Fibroblast of lung (primary cell): ENCODE results near the gene GRID1. TPM values are rescaled to one million over a fixed set of nuclear protein-coding genes. Genes with fewer than 3 reads are reported as not detected.

Source experiments
- DNase-seq, 2 donors: peaks; one replicate each; pipeline versions ENCODE4 v3.0.0 to v3.0.0-alpha.2; 2010; ENCODE audit warnings: low read depth in 2 of 2
- H2AFZ ChIP-seq: 2 replicates; pipeline ENCODE4 v1.5.1; 2012; ENCODE audit warnings: low read length, control low read depth, inconsistent platforms
- H3K27ac ChIP-seq: 2 replicates; pipeline ENCODE4 v1.5.1; 2011; ENCODE audit warnings: low read length, control low read depth; ENCODE audit not compliant: insufficient read depth
- H3K27me3 ChIP-seq: 2 replicates; pipeline ENCODE4 v1.5.1; 2011; ENCODE audit warnings: mild to moderate bottlenecking, low read length; ENCODE audit not compliant: control insufficient read depth, insufficient read depth
- H3K36me3 ChIP-seq: 2 replicates; pipeline ENCODE4 v1.5.1; 2011; ENCODE audit warnings: low read length; ENCODE audit not compliant: control insufficient read depth, insufficient read depth
- H3K4me1 ChIP-seq: 2 replicates; pipeline ENCODE4 v1.5.1; 2011; ENCODE audit warnings: low read length; ENCODE audit not compliant: control insufficient read depth, insufficient read depth; ENCODE audit errors: extremely low read depth
- H3K4me2 ChIP-seq: 2 replicates; pipeline ENCODE4 v1.5.1; 2011; ENCODE audit warnings: low read length, control low read depth; ENCODE audit not compliant: insufficient read depth; ENCODE audit errors: extremely low read depth
- H3K4me3 ChIP-seq, 4 experiments: fragments of 200-600 bp in 1 of 4; sonication (generic) in 1 of 4; replicated peaks in 1 of 4; 2 replicates each; pipeline ENCODE4 v1.5.1; 2011 to 2016; ENCODE audit warnings: low read length in 4 of 4, low read depth in 3 of 4, mild to moderate bottlenecking in 3 of 4, control low read depth in 2 of 4, inconsistent platforms in 1 of 4, mixed read lengths in 1 of 4; ENCODE audit not compliant: insufficient read depth in 1 of 4; ENCODE audit errors: control extremely low read depth in 1 of 4
- H3K79me2 ChIP-seq: 2 replicates; pipeline ENCODE4 v1.5.1; 2012; ENCODE audit warnings: mild to moderate bottlenecking, low read length, inconsistent platforms; ENCODE audit not compliant: control insufficient read depth, insufficient read depth
- H3K9ac ChIP-seq: 2 replicates; pipeline ENCODE4 v1.5.1; 2011; ENCODE audit warnings: mild to moderate bottlenecking, low read length, control low read depth; ENCODE audit not compliant: insufficient read depth
- H3K9me3 ChIP-seq: 2 replicates; pipeline ENCODE4 v1.5.1; 2012; ENCODE audit warnings: low read depth, low read length; ENCODE audit not compliant: control insufficient read depth, insufficient read depth
- H4K20me1 ChIP-seq: 2 replicates; pipeline ENCODE4 v1.5.1; 2011; ENCODE audit warnings: low read length; ENCODE audit not compliant: control insufficient read depth, insufficient read depth; ENCODE audit errors: extremely low read depth
- EZH2 ChIP-seq: IDR thresholded peaks from 2 replicates; pipeline ENCODE4 v1.5.1; 2012; ENCODE audit warnings: low read length, control low read depth, mild to moderate bottlenecking; ENCODE audit errors: missing control alignments
- polyA plus RNA-seq, 2 donors: library from polyadenylated mRNA; depleted of rRNA in 1 of 2; stranded (reverse) in 1 of 2; unstranded in 1 of 2; fragments of >200 nt; gene quantifications; 2 replicates each; pipeline ENCODE4 v1.2.1, GENCODE V29; 2011 to 2012; ENCODE audit warnings: missing spikeins in 1 of 2
- total RNA-seq: library from RNA; depleted of rRNA; stranded (reverse); fragments of >200 nt; gene quantifications from 2 replicates; pipeline ENCODE4 v1.2.1, GENCODE V29; 2014
- TF ChIP-seq, protein P1 (sequence below), 2 donors: IDR thresholded peaks in 1 of 2; conservative IDR thresholded peaks in 1 of 2; 1 replicate in 1 of 2; 2 replicates in 1 of 2; pipeline ENCODE4 v1.5.1; 2011 to 2012; ENCODE audit warnings: low read length in 2 of 2, control low read depth in 1 of 2, inconsistent platforms in 1 of 2, low read depth in 1 of 2, mild to moderate bottlenecking in 1 of 2

GRID1 gene
- total and polyA plus RNA-seq, 2 donors (not counting 1 experiment from before 2014, with no cell fraction given) = 0.03 to 0.33 TPM

DNA sequence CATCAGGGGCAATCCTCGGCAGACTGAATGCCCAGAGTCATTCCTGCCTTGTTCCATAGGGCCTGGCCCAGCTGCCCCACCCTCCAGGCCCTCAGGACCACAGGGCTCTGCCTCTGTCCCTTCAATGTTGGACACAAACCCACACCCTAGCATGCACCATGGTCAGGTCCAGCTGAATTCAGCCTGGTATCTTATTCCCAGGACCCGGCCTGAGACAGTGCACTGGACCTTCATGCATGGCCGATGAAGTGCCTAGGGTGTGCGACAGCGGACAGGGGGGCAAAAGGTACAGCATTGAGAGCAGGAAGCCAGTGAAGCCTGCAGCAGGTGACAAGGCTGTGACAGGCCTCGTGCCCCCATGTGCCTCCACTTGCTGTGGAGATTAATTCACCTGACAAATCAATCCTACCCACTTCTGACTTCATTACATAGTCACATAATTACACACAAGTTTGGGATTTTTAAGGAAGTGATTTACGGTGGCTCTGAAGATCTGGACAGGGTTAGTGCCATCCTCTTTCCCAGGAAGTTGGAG, 261.9 kb downstream of the GRID1 start:
- H3K4me2 ChIP-seq = no peak overlapping the region
- H2AFZ ChIP-seq = no peak overlapping the region
- no peak overlapping the region for H3K9ac ChIP-seq
- H3K4me3 ChIP-seq = no peak overlapping the region
- H3K9me3 ChIP-seq = no peaks in the 10 kb centered on the region
- H3K79me2 ChIP-seq = no peaks in the 10 kb centered on the region
- no peaks in the 10 kb centered on the region for H3K27me3 ChIP-seq
- H3K36me3 ChIP-seq = no peaks in the 10 kb centered on the region
- DNase-seq = no peak
- H3K27ac ChIP-seq = no peak overlapping the region
- TF ChIP-seq, protein P1, sequence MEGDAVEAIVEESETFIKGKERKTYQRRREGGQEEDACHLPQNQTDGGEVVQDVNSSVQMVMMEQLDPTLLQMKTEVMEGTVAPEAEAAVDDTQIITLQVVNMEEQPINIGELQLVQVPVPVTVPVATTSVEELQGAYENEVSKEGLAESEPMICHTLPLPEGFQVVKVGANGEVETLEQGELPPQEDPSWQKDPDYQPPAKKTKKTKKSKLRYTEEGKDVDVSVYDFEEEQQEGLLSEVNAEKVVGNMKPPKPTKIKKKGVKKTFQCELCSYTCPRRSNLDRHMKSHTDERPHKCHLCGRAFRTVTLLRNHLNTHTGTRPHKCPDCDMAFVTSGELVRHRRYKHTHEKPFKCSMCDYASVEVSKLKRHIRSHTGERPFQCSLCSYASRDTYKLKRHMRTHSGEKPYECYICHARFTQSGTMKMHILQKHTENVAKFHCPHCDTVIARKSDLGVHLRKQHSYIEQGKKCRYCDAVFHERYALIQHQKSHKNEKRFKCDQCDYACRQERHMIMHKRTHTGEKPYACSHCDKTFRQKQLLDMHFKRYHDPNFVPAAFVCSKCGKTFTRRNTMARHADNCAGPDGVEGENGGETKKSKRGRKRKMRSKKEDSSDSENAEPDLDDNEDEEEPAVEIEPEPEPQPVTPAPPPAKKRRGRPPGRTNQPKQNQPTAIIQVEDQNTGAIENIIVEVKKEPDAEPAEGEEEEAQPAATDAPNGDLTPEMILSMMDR (conservative IDR thresholded peaks at IDR 0.05 in 1 of 2, IDR thresholded peaks at IDR 0.05 in 1 of 2; ENCODE audit: low read depth in 1 of 2, low read length in 2 of 2) = no peak
- TF ChIP-seq EZH2 = no peak
- no peaks in the 10 kb centered on the region for H4K20me1 ChIP-seq
- H3K4me1 ChIP-seq = no peaks in the 10 kb centered on the region

DNA sequence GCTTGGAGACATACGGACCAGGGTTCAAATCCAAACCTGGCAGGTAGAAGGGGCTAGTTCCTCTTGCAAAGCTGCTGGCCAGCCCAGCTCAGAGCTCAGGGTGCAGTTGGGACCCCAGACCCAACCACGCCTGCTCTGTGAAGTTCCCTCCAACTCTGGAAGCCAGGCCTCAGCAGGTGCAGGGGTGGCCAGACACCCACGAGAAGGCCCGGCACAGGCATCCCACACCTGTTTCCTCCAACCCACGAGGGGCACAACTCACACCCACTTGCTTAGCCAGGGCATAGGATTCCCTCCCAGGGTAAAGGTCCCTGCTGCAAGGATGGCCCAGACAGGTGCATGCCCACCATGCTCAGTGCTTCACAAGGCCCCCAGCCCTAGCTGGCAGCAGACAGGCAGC, 262.4 kb downstream of the GRID1 start:
- no peaks in the 10 kb centered on the region for H3K79me2 ChIP-seq

DNA sequence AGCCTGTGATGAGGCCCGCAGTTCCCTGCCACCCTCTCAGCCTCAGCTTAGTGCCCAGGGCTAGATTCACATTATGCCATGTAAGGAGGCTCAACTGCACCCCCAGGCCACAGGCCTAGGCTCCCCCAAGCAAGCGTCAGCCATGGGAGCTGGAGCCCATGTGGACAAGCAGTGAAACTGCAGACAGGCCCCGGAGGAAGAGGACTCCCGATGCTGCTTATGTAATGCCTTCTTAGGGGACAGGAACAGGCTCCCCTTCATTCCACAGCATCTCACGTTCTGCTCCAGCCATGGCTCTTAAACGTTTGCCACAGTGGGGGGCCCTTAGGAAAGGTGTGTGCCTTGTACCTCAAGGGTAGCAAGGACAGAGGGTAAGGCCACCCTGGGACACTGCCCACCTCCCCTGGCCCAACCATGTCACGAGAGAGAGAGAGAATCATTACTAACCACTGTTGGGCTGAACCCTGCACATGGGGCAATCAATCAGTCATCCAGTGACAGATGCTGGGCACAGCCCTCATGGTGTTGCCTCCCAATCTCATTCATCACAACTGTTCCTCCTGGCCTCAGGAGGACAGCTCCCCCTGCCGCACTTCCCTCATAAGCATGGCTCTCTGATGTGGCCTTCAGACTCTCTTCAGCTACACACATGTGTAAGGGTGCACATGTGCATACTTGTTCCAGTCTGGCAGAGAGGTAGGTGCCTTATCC, 263.0 kb downstream of the GRID1 start:
- Histone ChIP-seq H2AFZ (no peak overlapping the region), H3K4me1 (no peaks in the 10 kb centered on the region), H3K4me2 (no peak overlapping the region), H3K27me3 (no peaks in the 10 kb centered on the region), H3K79me2 (no peaks in the 10 kb centered on the region), H3K27ac (no peak overlapping the region), H3K4me3 (no peak overlapping the region), H3K9me3 (no peaks in the 10 kb centered on the region), H4K20me1 (no peaks in the 10 kb centered on the region), H3K36me3 (no peaks in the 10 kb centered on the region), H3K9ac (no peak overlapping the region)
- TF ChIP-seq EZH2 = no peak
- TF ChIP-seq, protein P1 (conservative IDR thresholded peaks at IDR 0.05 in 1 of 2, IDR thresholded peaks at IDR 0.05 in 1 of 2; ENCODE audit: low read depth in 1 of 2, low read length in 2 of 2) = no peak
- DNase-seq = no peak

More for the DNA sequence above, 262.4 kb downstream of the GRID1 start:
- Histone ChIP-seq H2AFZ (no peak overlapping the region), H3K36me3 (no peaks in the 10 kb centered on the region), H3K4me2 (no peak overlapping the region), H3K4me1 (no peaks in the 10 kb centered on the region), H3K4me3 (no peak overlapping the region), H4K20me1 (no peaks in the 10 kb centered on the region), H3K9ac (no peak overlapping the region), H3K27me3 (no peaks in the 10 kb centered on the region), H3K27ac (no peak overlapping the region), H3K9me3 (no peaks in the 10 kb centered on the region)
- TF ChIP-seq, protein P1 (conservative IDR thresholded peaks at IDR 0.05 in 1 of 2, IDR thresholded peaks at IDR 0.05 in 1 of 2; ENCODE audit: low read depth in 1 of 2, low read length in 2 of 2) = no peak
- no peak for TF ChIP-seq EZH2
- no peak for DNase-seq
